ENCODE results near the gene FPGS.

FPGS gene

GRCh38 chr9:127789179-127789578 lies 13.5 kb upstream of the FPGS start:
- DNase-seq (ENCODE audit: low read depth): no peak

- no peak for DNase-seq (ENCODE audit: low read depth)
Observed at GRCh38 chr9:127790094-127790855, 12.4 kb upstream of the FPGS start.

GRCh38 chr9:127791085-127791484 lies 11.6 kb upstream of the FPGS start:
- no peak for DNase-seq (ENCODE audit: low read depth)

DNA sequence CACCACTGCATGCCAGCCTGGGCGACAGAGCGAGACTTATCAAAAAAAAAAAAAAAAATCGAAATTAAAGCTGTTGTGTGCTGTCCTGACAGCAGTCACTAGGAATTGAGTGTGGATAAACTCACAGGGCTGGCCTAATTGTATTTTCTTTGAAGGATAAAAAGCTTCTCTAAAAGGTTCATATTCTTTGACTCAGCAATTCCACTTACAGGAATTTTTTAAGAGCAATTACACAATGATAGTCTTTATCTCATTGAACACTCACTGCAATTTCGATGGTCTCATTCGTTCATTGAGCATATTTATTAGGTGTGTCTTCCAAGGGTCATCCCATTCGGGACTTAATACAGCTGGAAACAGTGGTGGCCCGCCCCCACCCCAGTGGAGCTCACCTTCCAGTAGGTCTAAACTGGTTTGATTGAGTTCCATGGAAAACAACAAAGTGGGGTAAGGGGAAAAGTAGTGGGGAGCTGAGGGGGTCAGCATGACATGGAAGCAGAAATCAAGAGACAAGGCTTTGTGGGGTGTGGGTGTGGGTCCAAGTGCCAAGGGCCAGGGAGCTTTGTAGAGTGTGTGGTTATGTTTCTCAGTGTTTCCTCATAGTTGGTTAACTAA lies 10.2 kb upstream of the FPGS start:
- no peak for DNase-seq (ENCODE audit: low read depth)

GRCh38 chr9:127793093-127793708 lies 9.5 kb upstream of the FPGS start:
- DNase-seq (ENCODE audit: low read depth): no peak

- DNase-seq (ENCODE audit: low read depth): no peak
Observed at GRCh38 chr9:127794001-127794791, 8.5 kb upstream of the FPGS start.

DNA sequence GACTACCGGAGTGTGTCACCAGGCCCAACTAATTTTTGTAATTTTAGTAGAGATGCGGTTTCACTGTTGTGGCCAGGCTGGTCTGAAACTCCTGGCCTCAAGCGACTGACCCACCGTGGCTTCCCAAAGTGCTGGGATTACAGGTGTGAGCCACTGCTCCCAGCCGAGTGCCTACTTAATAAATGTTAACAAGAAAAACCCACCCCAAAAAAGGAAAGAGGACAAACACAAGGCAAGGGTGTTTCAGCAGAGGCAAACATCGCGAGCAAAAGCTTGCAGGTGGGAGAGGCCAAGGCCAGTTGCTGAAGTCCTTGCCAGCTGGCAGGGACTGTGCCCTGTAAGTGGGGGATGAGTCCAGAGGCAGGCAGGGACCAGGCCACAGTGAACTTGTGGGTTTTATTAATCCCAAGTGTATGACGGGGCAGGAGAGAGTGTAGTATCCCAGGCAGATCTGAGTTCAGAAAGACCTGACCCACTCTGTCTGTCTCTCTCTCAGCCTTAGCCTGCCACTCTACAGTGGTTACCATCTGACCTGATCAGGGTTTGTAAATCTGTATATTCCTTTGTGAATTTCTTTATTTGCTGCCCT lies 6.4 kb upstream of the FPGS start:
- no peak for DNase-seq (ENCODE audit: low read depth)

DNA sequence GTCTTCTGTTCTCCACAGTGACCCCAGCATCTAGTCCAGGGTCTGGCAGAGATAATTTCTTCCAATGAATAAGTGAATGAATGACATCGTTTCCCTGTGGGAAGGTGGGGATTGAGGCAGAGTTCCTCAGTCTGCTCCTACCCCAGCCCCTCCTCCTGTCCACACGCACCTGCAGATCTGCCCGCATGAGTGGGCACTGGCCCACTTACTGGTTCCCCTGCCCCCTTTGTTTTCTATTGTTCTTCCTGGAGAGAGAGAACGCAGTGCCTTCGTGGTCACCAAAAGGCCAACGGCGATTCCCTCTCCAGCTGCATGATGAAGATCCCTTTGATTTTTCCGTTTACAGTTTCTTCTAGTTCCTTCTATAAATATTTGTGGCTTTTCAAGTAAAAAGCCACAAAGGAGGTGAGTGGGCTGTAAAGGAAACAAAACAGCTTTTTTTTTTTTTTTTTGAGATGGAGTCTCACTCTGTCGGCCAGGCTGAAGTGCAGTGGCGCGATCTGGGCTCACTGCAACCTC lies 5.8 kb upstream of the FPGS start:
- no peak for DNase-seq (ENCODE audit: low read depth)

- DNase-seq (ENCODE audit: low read depth): no peak
Observed at GRCh38 chr9:127801955-127802575, 617 bp upstream of the FPGS start.

DNA sequence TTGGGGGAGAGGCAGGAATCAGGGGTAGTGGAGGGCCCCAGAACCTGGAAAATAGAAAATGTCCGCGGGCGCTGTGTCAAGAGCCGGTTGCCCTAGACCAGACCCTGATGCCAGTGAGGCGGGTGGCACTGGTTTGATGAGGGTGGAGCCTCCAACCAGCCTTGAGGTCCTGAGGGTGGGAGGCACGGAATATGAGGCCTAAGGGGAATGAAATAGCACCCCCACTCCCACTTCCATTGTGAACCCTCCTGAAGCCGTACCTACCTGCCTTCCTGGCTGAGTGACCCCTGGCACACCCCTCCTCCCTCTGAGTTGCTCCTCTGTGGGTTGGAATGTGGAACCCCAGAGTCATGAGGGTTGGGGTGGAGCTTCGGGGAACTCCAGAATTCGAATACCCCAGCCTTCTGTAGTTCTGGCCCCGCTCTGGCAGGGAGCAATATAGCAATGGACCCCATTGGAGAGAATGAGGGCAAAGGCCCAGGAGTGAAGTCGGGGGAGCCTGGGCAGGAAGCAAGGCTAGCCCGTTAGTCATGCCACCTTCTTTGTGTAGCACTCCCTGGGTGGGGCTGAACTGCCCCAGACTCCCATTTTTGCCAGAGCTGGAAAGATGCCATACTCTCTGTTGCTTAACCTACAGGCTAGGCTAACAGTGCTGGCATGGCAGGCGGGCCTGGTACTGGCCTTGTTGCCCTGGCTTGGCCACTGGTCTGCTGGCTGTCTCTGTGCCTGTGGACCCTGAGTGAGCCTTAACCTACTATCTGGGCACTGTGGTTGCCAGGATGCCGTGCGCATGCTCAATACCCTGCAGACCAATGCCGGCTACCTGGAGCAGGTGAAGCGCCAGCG lies 1.0 kb downstream of the FPGS start:
- DNase-seq (ENCODE audit: low read depth): no peak

DNA sequence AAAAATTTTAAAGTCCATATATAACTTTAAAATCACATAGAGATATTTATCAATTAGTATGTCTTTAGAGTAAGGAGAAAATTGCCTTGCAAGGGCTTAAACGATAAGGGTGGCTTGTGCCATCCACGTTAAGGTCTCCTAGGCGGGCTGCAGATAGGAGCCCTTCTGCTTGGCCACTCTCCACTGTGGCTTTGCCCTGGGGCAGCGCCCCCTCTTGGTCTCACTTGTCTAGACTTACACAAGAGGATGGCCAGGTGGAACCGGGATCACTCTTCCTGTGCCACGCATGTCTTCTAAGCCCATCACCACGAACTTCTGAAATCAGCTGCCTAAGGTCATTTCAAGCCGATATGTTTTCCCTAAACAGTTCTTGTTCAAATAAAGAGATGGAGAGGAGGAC lies 2.9 kb downstream of the FPGS start:
- DNase-seq (ENCODE audit: low read depth): no peak

DNA sequence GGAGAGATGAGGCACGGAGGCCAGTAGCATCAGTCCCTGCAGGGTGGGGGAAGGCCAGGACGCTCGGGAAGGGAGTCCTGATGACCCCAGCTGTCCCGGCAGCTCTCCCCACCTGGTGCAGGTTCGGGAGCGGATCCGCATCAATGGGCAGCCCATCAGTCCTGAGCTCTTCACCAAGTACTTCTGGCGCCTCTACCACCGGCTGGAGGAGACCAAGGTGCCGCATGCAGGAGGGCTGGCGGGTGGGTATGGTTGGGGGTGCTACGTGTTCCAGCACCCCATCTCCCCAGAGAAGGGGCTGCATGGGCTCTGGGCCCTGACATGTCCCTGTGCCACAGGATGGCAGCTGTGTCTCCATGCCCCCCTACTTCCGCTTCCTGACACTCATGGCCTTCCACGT lies 4.2 kb downstream of the FPGS start:
- DNase-seq (ENCODE audit: low read depth): no peak

DNA sequence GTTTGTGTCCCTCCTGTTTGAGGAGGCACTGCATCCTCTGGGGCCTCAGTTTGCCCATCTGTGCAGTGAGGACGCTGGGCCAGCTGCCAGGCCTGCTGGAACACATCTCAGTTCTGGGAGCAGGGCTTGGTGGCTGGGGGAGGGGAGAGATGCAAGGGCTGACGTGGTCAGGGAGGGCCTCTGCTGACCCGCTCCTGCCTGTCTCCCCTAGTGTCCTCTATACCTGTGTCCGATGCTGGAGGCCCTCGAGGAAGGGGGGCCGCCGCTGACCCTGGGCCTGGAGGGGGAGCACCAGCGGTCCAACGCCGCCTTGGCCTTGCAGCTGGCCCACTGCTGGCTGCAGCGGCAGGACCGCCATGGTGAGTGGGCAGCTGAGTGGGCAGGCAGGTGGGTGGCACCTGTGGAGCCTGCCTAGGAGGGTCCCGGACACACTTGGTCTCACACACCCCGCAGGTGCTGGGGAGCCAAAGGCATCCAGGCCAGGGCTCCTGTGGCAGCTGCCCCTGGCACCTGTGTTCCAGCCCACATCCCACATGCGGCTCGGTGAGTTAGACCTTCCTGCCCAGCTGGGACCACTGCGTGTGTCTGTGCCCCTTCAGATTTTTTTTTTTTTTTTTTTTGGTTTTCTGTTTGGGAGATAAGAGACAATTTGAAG lies 5.8 kb downstream of the FPGS start:
- DNase-seq (ENCODE audit: low read depth): no peak

GRCh38 chr9:127809002-127809539 lies 6.4 kb downstream of the FPGS start:
- no peak for DNase-seq (ENCODE audit: low read depth)

DNA sequence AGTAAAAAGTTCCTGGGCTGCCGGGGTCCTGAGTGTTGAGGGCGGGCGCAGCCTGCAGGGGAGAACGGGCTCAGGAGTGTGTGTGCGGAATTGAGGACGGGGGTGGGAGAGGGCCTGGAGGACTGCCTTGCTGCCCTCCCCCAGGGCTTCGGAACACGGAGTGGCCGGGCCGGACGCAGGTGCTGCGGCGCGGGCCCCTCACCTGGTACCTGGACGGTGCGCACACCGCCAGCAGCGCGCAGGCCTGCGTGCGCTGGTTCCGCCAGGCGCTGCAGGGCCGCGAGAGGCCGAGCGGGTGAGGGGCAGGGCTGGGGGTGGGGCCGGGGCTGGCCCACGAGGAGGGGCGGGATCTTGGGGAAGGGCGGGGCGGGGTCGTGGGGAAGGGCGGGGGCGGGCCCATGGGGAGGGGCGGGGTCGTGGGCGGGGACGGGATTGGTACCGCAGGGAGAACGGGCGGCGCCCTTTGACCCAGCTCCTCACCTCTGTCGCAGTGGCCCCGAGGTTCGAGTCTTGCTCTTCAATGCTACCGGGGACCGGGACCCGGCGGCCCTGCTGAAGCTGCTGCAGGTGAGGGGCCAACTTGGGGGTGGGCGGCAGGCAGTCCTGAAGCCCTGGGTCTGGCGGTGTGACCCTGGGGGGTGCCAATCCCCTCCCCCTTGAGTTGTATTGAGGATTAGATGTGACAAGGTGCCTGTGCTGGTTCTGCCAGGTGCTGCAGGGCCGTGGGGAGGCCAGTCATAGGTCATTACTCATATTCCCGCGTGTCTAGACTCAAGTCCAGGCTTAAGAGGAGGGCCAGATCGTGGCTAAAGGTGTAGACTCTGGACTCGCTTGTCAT lies 7.1 kb downstream of the FPGS start:
- DNase-seq (ENCODE audit: low read depth): no peak

GRCh38 chr9:127810378-127811187 lies 7.9 kb downstream of the FPGS start:
- no peak for DNase-seq (ENCODE audit: low read depth)

GRCh38 chr9:127812011-127812410 lies 9.3 kb downstream of the FPGS start:
- DNase-seq (ENCODE audit: low read depth): no peak

Measured in T-helper 22 cell (primary cell).